AG04449 (cell line): ENCODE measurements around the gene CACNA2D4.
"Not testable (repeated sequence)": the region's sequence is repeated elsewhere in the genome, so short reads cannot be mapped to it uniquely, and the experiment has no call there.

Experiments
- CTCF ChIA-PET: fragments of 350-600 bp; formaldehyde crosslinking; extraction: SDS; loops from one replicate; lab custom pipeline; 2021; ENCODE audit warnings: antibody characterized with exemption; lab: Yijun Ruan, JAX
- POLR2A ChIA-PET: fragments of 400-600, 350-600 bp; formaldehyde crosslinking; extraction: SDS; loops from one replicate; lab custom pipeline; 2020; ENCODE audit warnings: antibody characterized with exemption, inconsistent platforms; lab: Yijun Ruan, JAX
- DNase-seq: peaks from one replicate; pipeline ENCODE4 v3.0.0-alpha.2; 2010; ENCODE audit warnings: low read depth, low spot score
- H3K4me3 ChIP-seq: 2 replicates; pipeline ENCODE4 v1.5.1; 2011; ENCODE audit warnings: low read depth, mild to moderate bottlenecking, control low read depth, low read length
- CTCF ChIP-seq: IDR thresholded peaks from one replicate; pipeline ENCODE4 v1.5.1; 2011; ENCODE audit warnings: mild to moderate bottlenecking, moderate library complexity, low read length, control low read depth, inconsistent platforms; ENCODE audit not compliant: insufficient read depth; ENCODE audit errors: missing control alignments

CACNA2D4 gene

GRCh38 chr12:1956716-1957115 is 38.3 kb upstream of the CACNA2D4 start:
- TF ChIP-seq CTCF: no peak
- POLR2A ChIA-PET: no interaction called here
- CTCF ChIA-PET: interaction anchor here (6.5 kb wide), 1 partner anchor 17 kb away, joined by 68 read pairs; no protein-coding TSS in a partner anchor
- H3K4me3 ChIP-seq: no peak overlapping the region
- no peak for DNase-seq

GRCh38 chr12:1949771-1950470 is 31.5 kb upstream of the CACNA2D4 start:
- no peak for TF ChIP-seq CTCF
- POLR2A ChIA-PET: no interaction called here
- CTCF ChIA-PET: interaction anchor here (2.6 kb wide), 1 partner anchor 10 kb away, joined by 37 read pairs; no protein-coding TSS in a partner anchor
- DNase-seq: no peak
- H3K4me3 ChIP-seq: no peak overlapping the region

GRCh38 chr12:1948883-1949282 is 30.4 kb upstream of the CACNA2D4 start:
- no peak overlapping the region for H3K4me3 ChIP-seq
- CTCF ChIA-PET: interaction anchor here (0.7 to 2.6 kb wide), 2 partner anchors 9 to 10 kb away, joined by 3 to 37 read pairs; no protein-coding TSS in a partner anchor
- TF ChIP-seq CTCF: no peak
- no peak for DNase-seq
- POLR2A ChIA-PET: no interaction called here

- peak; percentile 61 for DNase-seq
- no peak overlapping the region for H3K4me3 ChIP-seq
- ChIA-PET POLR2A (interaction anchor here (0.7 kb wide), 1 partner anchor 149 kb away, joined by 3 read pairs; no protein-coding TSS in a partner anchor), CTCF (interaction anchor here (1.0 kb wide), 1 partner anchor 156 kb away, joined by 4 read pairs; no protein-coding TSS in a partner anchor)
- no peak for TF ChIP-seq CTCF
These were observed 28.6 kb upstream of the CACNA2D4 start for GRCh38 chr12:1947081-1947480.

GRCh38 chr12:1946296-1946695 is 27.8 kb upstream of the CACNA2D4 start:
- ChIA-PET CTCF (interaction anchor here (0.7 to 1.0 kb wide), 2 partner anchors 156 to 293 kb away, joined by 3 to 4 read pairs; no protein-coding TSS in a partner anchor), POLR2A (no interaction called here)

GRCh38 chr12:1945502-1945901 is 27.1 kb upstream of the CACNA2D4 start:
- H3K4me3 ChIP-seq, CTCF ChIA-PET, DNase-seq, POLR2A ChIA-PET: not testable (repeated sequence)

More at GRCh38 chr12:1946296-1946695, 27.8 kb upstream of the CACNA2D4 start:
- no peak for TF ChIP-seq CTCF
- H3K4me3 ChIP-seq: no peak overlapping the region
- no peak for DNase-seq
